GM12874 (cell line): ENCODE results near the gene TTC27.

Experiments used
- CTCF ChIP-seq: IDR thresholded peaks from 2 replicates; pipeline ENCODE4 v1.5.1; 2011; ENCODE audit warnings: low read depth, mild to moderate bottlenecking, control low read depth, low read length, moderate library complexity; ENCODE audit not compliant: insufficient read depth

The TTC27 gene

GRCh38 chr2:32820701-32821100 is 192.9 kb downstream of the TTC27 start:
- TF ChIP-seq CTCF: no peak

GRCh38 chr2:32824070-32824809 is 196.4 kb downstream of the TTC27 start:
- TF ChIP-seq CTCF: no peak

GRCh38 chr2:32825291-32825712 is 197.5 kb downstream of the TTC27 start:
- TF ChIP-seq CTCF: no peak

GRCh38 chr2:32830196-32830595 is 202.3 kb downstream of the TTC27 start:
- no peak for TF ChIP-seq CTCF

GRCh38 chr2:32832821-32833220 is 205.0 kb downstream of the TTC27 start:
- no peak for TF ChIP-seq CTCF

- TF ChIP-seq CTCF: no peak
These were observed 205.9 kb downstream of the TTC27 start for GRCh38 chr2:32833709-32834108.

- TF ChIP-seq CTCF: no peak
These were observed 207.3 kb downstream of the TTC27 start for GRCh38 chr2:32835148-32835547.

GRCh38 chr2:32836933-32837332 is 209.1 kb downstream of the TTC27 start:
- no peak for TF ChIP-seq CTCF
